ENCODE data around the gene SEPTIN10.

GRCh38 chr2:109638795-109639194 lies 25.0 kb upstream of the SEPTIN10 start:
- TF ChIP-seq CTCF (IDR thresholded peaks at IDR 0.05) (no peak), POLR2AphosphoS5 (IDR thresholded peaks at IDR 0.05) (no peak)
